GF-D8 (cell line): ENCODE measurements around the gene PKNOX2.
"Not testable (repeated sequence)": the region's sequence is repeated elsewhere in the genome, so short reads cannot be mapped to it uniquely, and the experiment has no call there.

ENCODE experiments used
- DNase-seq: peaks from one replicate; lab custom pipeline; 2025; lab: John Stamatoyannopoulos, UW

PKNOX2 gene

GRCh38 chr11:125202977-125203376 is 38.4 kb downstream of the PKNOX2 start:
- no peak for DNase-seq

- DNase-seq = no peak
These were observed 43.4 kb downstream of the PKNOX2 start for GRCh38 chr11:125207866-125208425.

- no peak for DNase-seq
These were observed 45.5 kb downstream of the PKNOX2 start for GRCh38 chr11:125210066-125210465.

GRCh38 chr11:125211191-125211947 is 46.8 kb downstream of the PKNOX2 start:
- DNase-seq = no peak

GRCh38 chr11:125211948-125212340 is 47.4 kb downstream of the PKNOX2 start:
- no peak for DNase-seq

GRCh38 chr11:125214601-125215565 is 50.3 kb downstream of the PKNOX2 start:
- no peak for DNase-seq

GRCh38 chr11:125215976-125216375 is 51.4 kb downstream of the PKNOX2 start:
- DNase-seq = no peak

- no peak for DNase-seq
These were observed 53.8 kb downstream of the PKNOX2 start for GRCh38 chr11:125218336-125218735.

GRCh38 chr11:125221461-125221860 is 56.9 kb downstream of the PKNOX2 start:
- DNase-seq = no peak

GRCh38 chr11:125222494-125222893 is 57.9 kb downstream of the PKNOX2 start:
- no peak for DNase-seq

GRCh38 chr11:125223161-125223560 is 58.6 kb downstream of the PKNOX2 start:
- DNase-seq = not testable (repeated sequence)

- no peak for DNase-seq
These were observed 59.4 kb downstream of the PKNOX2 start for GRCh38 chr11:125223901-125224361.

- no peak for DNase-seq
These were observed 60.0 kb downstream of the PKNOX2 start for GRCh38 chr11:125224391-125225021.

- DNase-seq = no peak
These were observed 60.9 kb downstream of the PKNOX2 start for GRCh38 chr11:125225401-125225800.

- DNase-seq = no peak
These were observed 61.5 kb downstream of the PKNOX2 start for GRCh38 chr11:125226031-125226430.

GRCh38 chr11:125226706-125227105 is 62.2 kb downstream of the PKNOX2 start:
- DNase-seq = no peak

- no peak for DNase-seq
These were observed 62.6 kb downstream of the PKNOX2 start for GRCh38 chr11:125227151-125227550.

GRCh38 chr11:125228445-125228844 is 63.9 kb downstream of the PKNOX2 start:
- no peak for DNase-seq

GRCh38 chr11:125228993-125229392 is 64.4 kb downstream of the PKNOX2 start:
- no peak for DNase-seq

- no peak for DNase-seq
These were observed 65.4 kb downstream of the PKNOX2 start for GRCh38 chr11:125229916-125230315.

GRCh38 chr11:125233116-125233515 is 68.6 kb downstream of the PKNOX2 start:
- DNase-seq = no peak

- no peak for DNase-seq
These were observed 69.3 kb downstream of the PKNOX2 start for GRCh38 chr11:125233736-125234275.
